Tibial artery (tissue), 4 donors: ENCODE results near the gene LRRC49.
A peak's percentile ranks its signal among the peaks of the same experiment; 100 is the strongest.

Experiments
- DNase-seq, 2 donors: peaks; one replicate each; pipeline ENCODE4 v3.0.0-alpha.2; 2019
- H3K27ac ChIP-seq, 2 donors: fragments of 200-600 bp; sonication (generic) in 1 of 2; 1 replicate in 1 of 2; 2 replicates in 1 of 2; pipeline ENCODE4 v1.5.1; 2018 to 2019; ENCODE audit warnings: mild to moderate bottlenecking in 1 of 2
- H3K27me3 ChIP-seq, 2 donors: fragments of 200-600 bp; sonication (generic) in 1 of 2; one replicate each; pipeline versions ENCODE4 v1.5.1 to v1.6.0; 2016 to 2019
- H3K36me3 ChIP-seq, 3 donors: fragments of 200-600 bp; sonication (generic) in 2 of 3; one replicate each; pipeline ENCODE4 v1.5.1; 2016 to 2019; ENCODE audit warnings: mild to moderate bottlenecking in 2 of 3
- H3K4me1 ChIP-seq, 4 donors: fragments of 200-600 bp; sonication (generic) in 2 of 4; 1 replicate in 3 of 4; 2 replicates in 1 of 4; pipeline ENCODE4 v1.5.1; 2016 to 2019
- H3K4me3 ChIP-seq, 2 donors: fragments of 200-600 bp; sonication (generic) in 1 of 2; 1 replicate in 1 of 2; 2 replicates in 1 of 2; pipeline ENCODE4 v1.5.1; 2018 to 2019; ENCODE audit warnings: mild to moderate bottlenecking in 2 of 2
- H3K9me3 ChIP-seq, 3 donors: fragments of 200-600 bp; sonication (generic) in 1 of 3; one replicate each; pipeline ENCODE4 v1.5.1; 2016 to 2019
- intact Hi-C: fragments of 100-400 bp; cut with DNase I; formaldehyde crosslinking; loops from one replicate; pipeline ENCODE4 v1.15.0; 2023; ENCODE audit warnings: low total_unique reads
- TF ChIP-seq, protein P1 (sequence below), 2 experiments: fragments of 200-600 bp in 1 of 2; fragments of 450-650 bp in 1 of 2; IDR thresholded peaks; one replicate each; pipeline ENCODE4 v1.5.1; 2017 to 2019; ENCODE audit warnings: antibody characterized with exemption in 2 of 2, mild to moderate bottlenecking in 1 of 2, moderate library complexity in 1 of 2

The LRRC49 gene

DNA sequence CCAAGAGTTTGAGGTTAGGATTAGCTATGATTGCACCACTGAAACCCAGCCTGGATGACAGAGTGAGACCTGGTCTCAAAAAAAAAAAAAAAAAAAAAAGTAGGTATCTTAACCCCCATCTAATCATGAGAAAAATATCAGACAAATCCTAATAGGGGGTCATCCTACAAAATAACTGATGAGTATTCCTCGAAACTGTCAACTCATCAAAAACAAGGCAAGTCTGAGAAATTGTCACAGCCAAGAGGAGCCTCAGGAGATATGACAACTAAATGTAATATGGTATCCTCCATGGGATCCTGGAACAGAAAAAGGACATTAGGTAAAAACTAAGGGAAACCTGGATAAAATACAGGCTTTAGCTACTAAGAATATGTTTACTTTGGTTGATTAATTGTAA lies 70.6 kb downstream of the LRRC49 start:
- H3K36me3 ChIP-seq = no peaks in the 10 kb centered on the region
- no peaks in the 10 kb centered on the region for H3K4me1 ChIP-seq
- H3K27me3 ChIP-seq = no peaks in the 10 kb centered on the region
- no peak for DNase-seq
- TF ChIP-seq, protein P1, sequence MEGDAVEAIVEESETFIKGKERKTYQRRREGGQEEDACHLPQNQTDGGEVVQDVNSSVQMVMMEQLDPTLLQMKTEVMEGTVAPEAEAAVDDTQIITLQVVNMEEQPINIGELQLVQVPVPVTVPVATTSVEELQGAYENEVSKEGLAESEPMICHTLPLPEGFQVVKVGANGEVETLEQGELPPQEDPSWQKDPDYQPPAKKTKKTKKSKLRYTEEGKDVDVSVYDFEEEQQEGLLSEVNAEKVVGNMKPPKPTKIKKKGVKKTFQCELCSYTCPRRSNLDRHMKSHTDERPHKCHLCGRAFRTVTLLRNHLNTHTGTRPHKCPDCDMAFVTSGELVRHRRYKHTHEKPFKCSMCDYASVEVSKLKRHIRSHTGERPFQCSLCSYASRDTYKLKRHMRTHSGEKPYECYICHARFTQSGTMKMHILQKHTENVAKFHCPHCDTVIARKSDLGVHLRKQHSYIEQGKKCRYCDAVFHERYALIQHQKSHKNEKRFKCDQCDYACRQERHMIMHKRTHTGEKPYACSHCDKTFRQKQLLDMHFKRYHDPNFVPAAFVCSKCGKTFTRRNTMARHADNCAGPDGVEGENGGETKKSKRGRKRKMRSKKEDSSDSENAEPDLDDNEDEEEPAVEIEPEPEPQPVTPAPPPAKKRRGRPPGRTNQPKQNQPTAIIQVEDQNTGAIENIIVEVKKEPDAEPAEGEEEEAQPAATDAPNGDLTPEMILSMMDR (IDR thresholded peaks at IDR 0.05) = no peak
- intact Hi-C loops = no loop called here
- H3K27ac ChIP-seq = no peak overlapping the region
- H3K4me3 ChIP-seq = no peak overlapping the region
- no peaks in the 10 kb centered on the region for H3K9me3 ChIP-seq

DNA sequence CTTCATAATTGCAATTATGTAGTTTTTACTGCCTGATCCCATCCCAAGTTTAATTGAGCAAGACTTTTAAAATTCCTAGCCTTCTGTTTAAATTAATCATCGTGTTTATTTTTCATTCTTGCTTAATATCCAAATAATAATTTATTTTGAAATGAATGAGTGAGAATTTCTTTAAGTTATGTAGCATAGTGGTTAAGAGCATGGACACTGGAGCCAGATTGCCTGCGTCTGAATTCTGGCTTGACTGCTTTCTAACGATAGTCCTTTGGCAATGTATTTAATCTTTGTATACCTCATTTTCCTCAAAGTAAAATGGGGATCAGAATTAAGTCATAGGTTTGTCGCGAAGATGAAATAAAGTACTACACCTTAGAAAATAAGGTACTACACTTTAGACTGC lies 71.4 kb downstream of the LRRC49 start:
- Histone ChIP-seq H3K36me3 (no peaks in the 10 kb centered on the region), H3K27me3 (no peaks in the 10 kb centered on the region), H3K4me3 (no peak overlapping the region), H3K27ac (no peak overlapping the region), H3K4me1 (no peaks in the 10 kb centered on the region), H3K9me3 (no peaks in the 10 kb centered on the region)
- TF ChIP-seq, protein P1 (IDR thresholded peaks at IDR 0.05) = no peak
- DNase-seq = no peak
- intact Hi-C loops = no loop called here

DNA sequence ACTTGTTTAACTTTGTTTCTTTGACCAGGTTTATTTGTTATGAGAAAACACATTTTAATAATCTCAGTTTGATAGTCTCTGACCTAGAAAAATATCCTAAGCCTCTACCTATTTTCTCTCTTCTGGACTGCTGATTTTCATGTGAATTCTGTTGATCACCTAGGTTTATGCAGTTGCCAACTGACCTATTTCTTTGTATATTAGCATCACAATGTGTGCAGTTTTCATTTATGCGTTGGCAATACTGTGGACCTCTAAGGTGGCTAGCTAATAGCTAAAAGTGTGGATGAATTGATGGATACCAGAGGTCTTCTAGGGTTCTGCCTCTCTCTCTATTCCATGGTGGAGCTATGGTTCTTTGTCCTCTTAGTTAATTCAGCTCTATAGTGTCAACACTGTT lies 72.1 kb downstream of the LRRC49 start:
- Histone ChIP-seq H3K4me1 (no peaks in the 10 kb centered on the region), H3K36me3 (no peaks in the 10 kb centered on the region), H3K4me3 (no peak overlapping the region), H3K9me3 (no peaks in the 10 kb centered on the region), H3K27ac (no peak overlapping the region), H3K27me3 (no peaks in the 10 kb centered on the region)
- TF ChIP-seq, protein P1 (IDR thresholded peaks at IDR 0.05) = no peak
- no peak for DNase-seq
- intact Hi-C loops = no loop called here

DNA sequence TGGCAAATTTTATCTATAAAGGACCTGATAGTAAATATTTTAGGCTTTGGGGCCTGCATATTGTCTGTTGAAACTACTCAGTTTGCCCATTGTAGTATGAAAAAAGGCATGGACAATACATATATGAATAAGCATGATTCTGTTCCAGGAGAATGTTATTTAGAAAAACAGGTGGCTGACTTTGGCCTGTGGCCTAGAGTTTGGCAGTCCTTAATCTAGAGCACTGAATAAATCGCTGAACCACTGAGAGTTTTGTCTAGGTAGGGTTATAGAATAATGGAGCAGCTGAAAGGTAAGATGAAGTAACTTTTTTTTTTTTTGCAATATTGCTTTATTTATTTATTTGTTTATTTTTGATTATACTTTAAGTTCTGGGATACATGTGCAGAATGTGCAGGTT lies 75.0 kb downstream of the LRRC49 start:
- no peak for DNase-seq
- Histone ChIP-seq H3K27me3 (no peaks in the 10 kb centered on the region), H3K4me1 (no peaks in the 10 kb centered on the region), H3K27ac (no peak overlapping the region), H3K9me3 (no peaks in the 10 kb centered on the region), H3K36me3 (no peaks in the 10 kb centered on the region), H3K4me3 (no peak overlapping the region)
- TF ChIP-seq, protein P1 (IDR thresholded peaks at IDR 0.05) = no peak
- intact Hi-C loops = no loop called here

DNA sequence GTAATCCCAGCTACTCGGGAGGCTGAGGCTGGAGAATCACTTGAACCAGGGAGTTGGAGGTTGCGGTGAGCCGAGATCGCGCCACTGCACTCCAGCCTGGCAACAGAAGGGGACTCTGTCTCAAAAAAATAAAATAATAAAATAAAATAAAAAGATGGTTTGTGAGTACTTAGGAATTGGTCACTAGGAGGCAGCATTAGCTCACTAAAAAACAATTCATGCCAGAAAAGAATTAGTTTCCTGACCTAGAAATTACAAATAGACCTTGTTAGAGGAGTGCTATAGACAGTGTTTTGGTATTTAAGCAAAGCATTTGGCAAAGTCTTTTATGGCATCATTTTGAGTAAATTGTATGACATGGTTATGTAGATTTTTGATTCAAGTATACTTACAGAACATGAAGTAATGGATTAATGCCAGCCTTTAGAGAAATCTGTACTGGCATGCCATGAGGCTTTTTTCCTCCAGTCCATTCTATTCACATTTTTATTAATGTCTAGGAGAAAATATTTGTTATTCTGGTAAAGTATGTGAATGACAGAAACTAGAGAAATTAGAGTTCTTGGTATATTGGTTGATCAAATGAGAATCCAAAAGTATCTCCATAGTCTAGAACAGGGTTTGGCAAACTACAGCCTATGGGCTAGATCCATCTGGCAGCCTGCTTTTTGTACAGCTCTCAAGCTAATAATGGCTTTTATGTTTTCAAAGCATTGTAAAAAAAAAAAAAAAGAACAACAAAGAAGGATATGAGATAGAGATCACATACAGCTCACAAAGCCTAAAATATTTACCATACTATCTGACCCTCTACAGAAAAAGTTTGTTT lies 81.6 kb downstream of the LRRC49 start:
- H3K36me3 ChIP-seq = no peaks in the 10 kb centered on the region
- no peak overlapping the region for H3K4me3 ChIP-seq
- no peak for DNase-seq
- no peaks in the 10 kb centered on the region for H3K27me3 ChIP-seq
- TF ChIP-seq, protein P1 (IDR thresholded peaks at IDR 0.05) = peak; percentile 32 to 36
- H3K4me1 ChIP-seq = peaks cover 0 to 10% (median 2%) of the 10 kb centered on the region in 4 donors
- intact Hi-C loops = no loop called here
- H3K27ac ChIP-seq = no peak overlapping the region
- H3K9me3 ChIP-seq = no peaks in the 10 kb centered on the region
